G401 (cell line): ENCODE measurements around the gene CCDC3. TPM values are rescaled to one million over a fixed set of nuclear protein-coding genes. Genes with fewer than 3 reads are reported as not detected.

Experiments used
- DNase-seq: peaks from one replicate; pipeline ENCODE4 v3.0.0-alpha.2; 2015; ENCODE audit warnings: low spot score
- in situ Hi-C: cut with HindIII; loops from 2 replicates; pipeline ENCODE4 v1.10.0; 2016; ENCODE audit warnings: low sequenced_read_pairs, mixed read lengths
- total RNA-seq: library from RNA; depleted of rRNA; stranded (reverse); fragments of >200 nt; shearing (Covaris generic); gene quantifications from 2 replicates; pipeline ENCODE4 v1.2.3, GENCODE V29; 2014; rRNA removed

The CCDC3 gene
- total RNA-seq, 1 experiment from 2014 or later = not detected

- no peak for DNase-seq
- in situ Hi-C loops = no loop called here
Measured at GRCh38 chr10:12854988-12855387, 146.5 kb downstream of the CCDC3 start.

DNA sequence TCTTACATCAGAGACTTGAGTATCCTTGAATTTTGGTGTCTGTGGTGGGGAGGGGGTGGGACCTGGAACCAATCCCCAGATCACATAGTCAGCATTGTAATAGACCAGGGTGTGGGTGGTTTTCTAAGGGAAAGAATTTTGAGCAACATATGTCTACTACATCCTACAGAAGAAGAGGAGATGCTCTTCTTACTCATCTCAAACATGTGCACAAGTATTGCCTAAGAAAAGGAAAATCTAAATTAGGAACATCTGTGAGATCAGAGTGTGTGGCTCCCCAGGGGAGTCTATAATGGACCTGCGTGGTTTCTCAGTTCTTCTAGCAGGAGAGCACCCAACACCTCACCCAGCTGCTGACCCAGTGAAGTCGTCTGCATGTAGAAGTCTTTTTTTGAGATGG is 148.8 kb downstream of the CCDC3 start:
- DNase-seq = no peak
- in situ Hi-C loops = no loop called here

- no peak for DNase-seq
- in situ Hi-C loops = no loop called here
Measured at GRCh38 chr10:12849319-12850181, 152.0 kb downstream of the CCDC3 start.

- DNase-seq = no peak
- in situ Hi-C loops = no loop called here
Measured at GRCh38 chr10:12848439-12849173, 152.9 kb downstream of the CCDC3 start.

- in situ Hi-C loops = no loop called here
Measured at GRCh38 chr10:12847361-12847975, 154.0 kb downstream of the CCDC3 start.

DNA sequence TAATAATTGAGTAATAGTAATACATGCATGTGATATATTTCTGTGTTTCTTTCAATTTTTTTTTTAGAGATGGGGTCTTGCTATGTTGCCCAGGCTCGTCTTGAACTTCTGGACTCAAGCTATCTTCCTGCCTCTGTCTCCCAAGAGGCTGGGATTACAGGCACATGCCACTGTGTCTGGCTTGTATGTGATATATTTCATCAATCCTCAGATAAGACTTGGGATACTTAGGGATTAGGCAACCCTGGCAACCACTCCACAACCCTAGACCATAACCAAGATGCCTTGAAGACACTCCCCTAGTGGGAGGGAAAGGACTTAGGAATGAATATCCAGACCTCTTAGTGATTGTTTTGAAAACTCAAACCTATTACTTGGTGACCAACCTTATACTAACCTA is 154.8 kb downstream of the CCDC3 start:
- in situ Hi-C loops = no loop called here
- DNase-seq = no peak

More at GRCh38 chr10:12847361-12847975, 154.0 kb downstream of the CCDC3 start:
- no peak for DNase-seq

Other genes with a start within 250 kb of the CCDC3 start
- gene OPTN, start 98.5 kb upstream of the CCDC3 start, total RNA-seq = 20.7 and 27.3 TPM in 2 replicates
- 26.4 and 27.9 TPM in 2 replicates for gene MCM10, start 159.8 kb upstream of the CCDC3 start, total RNA-seq
- not detected in 2 replicates for gene UCMA, start 232.7 kb upstream of the CCDC3 start, total RNA-seq